ENCODE results near the gene RSPH4A.
"Not testable (repeated sequence)": the region's sequence is repeated elsewhere in the genome, so short reads cannot be mapped to it uniquely, and the experiment has no call there.

RSPH4A gene

DNA sequence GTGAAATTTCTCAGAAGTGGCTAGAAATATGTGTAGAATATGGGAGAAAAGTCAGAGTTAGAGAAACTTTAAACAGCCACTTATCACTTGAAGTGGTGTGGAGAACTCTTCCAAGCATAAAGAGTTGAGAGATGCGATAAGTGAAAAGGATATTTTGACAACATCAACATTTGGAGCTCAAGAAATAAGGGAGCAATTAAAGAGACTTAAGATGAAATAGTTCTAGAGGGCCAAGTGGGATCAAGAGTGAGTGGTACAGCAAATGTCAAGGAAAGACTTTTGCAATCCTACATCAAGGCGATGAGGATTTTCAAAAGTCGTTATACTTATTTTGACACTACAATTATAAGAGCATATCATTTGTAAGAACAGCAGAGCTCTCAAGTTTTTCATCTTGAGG lies 9.6 kb downstream of the RSPH4A start:
- no peak for DNase-seq (ENCODE audit: low read depth in 3 of 3)

DNA sequence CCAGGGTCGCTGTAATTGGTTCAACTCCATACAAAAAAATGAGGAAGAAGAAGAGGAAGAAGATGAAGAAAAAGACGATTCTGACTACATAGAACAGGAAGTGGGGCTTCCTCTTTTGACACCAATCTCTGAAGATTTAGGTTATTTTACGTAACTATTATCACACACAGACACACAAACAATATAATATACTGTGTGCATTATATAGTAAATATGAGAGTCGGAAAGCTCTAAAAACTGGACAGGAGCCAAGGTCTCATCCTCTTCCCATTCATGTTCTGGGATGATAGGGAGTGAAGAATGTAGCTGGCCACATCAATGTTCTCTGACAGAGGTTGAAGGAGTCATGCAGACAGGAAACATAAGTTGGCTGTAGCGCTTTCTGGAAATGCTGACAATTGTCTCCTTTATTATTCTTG lies 13.3 kb downstream of the RSPH4A start:
- no peak for DNase-seq (ENCODE audit: low read depth in 3 of 3)

DNA sequence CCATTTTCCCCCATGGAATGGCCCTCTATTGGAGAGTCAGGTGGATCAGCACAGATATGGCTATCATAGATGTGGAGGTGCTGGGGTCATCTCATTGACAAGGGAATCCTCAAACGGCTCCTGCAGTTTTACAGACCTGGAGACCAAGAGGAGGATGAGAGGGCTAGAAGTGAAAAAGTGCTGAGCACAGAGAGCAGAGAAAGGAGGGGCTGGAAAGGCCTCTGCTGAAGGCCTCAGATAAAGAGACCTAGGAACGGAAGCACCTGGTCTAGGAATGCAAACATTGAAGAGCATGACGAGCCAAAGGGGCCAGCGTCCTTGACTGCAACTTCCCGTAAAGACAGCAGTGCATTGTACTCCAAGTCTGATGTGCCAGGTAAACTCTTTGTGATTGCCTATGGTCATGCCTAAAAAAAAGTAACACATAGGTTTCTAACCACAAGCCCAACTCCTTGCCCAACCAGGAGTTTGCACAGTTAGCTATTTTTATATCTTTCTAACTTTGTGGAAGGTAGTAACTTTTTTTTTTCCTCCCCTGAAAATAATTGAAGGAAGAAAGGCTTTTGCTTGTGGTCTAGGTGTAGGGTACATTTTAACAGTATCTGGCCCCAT lies 15.2 kb downstream of the RSPH4A start:
- no peak for DNase-seq (ENCODE audit: low read depth in 3 of 3)

DNA sequence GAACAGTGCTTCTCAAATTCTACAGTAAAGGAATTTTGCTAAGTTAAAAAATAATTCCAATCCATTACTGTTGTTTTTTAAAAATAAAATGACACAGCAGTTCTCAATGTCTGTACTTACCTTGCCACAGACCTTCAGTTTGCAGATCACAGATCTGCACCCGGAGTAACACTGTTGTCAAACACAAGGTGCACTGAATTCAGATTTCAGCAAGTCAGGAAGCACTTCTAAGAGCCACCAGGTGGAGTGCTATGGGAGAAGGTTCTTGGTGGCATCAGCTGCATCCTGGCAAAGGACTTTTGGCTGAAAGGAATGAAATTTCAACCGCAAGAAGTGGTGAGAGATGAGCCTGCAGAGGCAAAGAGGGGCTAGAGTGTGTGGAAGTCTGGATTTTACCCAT lies 17.4 kb downstream of the RSPH4A start:
- no peak for DNase-seq (ENCODE audit: low read depth in 3 of 3)

DNA sequence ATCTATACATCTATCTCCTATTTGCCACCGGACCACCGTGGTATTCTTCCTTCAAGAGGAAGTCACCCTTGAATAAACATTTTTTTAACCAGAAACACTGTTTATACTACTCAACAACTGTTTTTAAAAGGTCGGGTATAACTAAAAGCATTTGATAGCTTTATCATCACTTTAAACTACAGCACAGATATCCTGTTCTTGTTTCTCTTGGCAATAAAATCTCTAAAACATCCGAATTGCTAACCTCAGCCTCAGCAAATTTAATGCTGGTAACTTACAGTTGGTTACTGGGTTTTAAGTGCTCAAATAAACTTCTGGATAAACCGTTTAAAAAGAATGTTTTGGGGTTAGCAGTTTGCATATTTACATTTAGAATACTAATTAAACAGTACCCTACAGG lies 31.9 kb downstream of the RSPH4A start:
- DNase-seq (ENCODE audit: low read depth in 3 of 3) = no peak

DNA sequence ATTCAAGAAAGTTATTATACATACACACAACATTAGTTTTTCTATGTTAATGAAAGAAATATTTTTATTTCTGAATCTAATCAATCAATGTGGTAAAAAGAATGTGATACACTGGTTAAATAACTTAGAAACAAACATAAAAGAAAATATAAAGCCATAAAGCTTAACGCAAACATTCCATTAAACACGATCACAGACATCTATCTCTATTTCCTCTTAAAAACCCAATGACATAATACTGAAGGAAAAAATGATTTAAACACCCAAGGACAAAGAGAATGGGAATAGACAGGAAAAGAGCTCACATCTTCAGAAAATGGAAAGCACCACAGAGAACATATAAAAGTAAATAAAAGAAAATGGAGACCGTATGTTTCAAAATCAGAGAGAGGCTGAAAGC lies 32.9 kb downstream of the RSPH4A start:
- DNase-seq (ENCODE audit: low read depth in 3 of 3) = no peak

DNA sequence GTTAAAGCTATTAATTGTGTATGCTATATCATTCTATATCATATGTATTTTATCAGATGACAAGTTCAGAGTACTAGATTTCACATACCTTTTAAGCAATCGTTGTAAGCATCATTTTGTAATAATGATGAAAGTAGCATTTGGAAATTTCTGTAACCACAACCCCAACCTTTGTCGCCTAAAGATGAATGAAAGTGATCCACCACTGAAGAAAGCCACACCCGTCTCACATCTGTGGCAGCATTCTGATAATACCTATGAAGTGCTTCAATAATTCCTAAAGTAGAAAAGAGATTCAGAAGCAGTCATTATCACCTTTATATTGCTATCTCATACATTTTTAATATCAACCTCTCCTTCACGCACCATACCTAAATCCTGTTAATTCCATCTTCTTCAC lies 35.6 kb downstream of the RSPH4A start:
- DNase-seq (ENCODE audit: low read depth in 3 of 3) = no peak

DNA sequence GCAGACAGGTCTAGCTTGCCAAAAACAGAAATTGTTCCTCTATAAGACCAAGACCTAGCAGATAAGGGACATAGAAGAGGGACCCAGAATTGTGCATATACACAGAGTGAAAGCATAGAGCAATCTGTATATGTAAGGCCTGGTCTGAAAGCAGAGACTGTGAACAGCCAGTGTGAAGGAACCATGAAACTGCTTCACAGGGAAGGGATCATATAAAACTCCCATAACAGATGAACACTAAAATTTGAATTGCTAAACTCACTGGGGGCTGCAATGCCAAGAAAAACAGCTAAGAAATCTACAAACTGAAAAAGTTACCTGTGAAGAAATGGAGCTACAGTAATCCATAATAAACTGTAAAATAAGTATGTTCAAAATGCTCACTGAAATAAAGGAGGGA lies 45.3 kb downstream of the RSPH4A start:
- DNase-seq (ENCODE audit: low read depth in 3 of 3) = no peak

DNA sequence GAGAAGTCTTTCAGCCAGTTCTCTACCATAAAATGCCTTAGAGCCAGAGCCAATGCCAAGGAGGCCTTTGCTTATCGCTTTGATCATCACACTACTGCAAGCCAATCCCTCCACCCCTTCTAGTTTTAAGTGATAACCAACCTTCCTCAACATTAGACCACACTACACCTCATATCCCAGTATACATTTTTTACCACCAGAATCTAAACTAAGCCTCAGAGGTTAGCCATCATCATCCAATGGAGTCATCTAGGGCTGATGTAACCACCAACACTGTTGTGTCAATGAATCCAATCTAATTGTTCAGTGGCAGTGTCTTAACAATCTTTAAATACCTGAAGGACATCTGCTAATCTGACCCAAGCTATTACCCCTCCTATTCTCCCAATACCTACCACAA lies 45.9 kb downstream of the RSPH4A start:
- DNase-seq (ENCODE audit: low read depth in 3 of 3) = no peak

DNA sequence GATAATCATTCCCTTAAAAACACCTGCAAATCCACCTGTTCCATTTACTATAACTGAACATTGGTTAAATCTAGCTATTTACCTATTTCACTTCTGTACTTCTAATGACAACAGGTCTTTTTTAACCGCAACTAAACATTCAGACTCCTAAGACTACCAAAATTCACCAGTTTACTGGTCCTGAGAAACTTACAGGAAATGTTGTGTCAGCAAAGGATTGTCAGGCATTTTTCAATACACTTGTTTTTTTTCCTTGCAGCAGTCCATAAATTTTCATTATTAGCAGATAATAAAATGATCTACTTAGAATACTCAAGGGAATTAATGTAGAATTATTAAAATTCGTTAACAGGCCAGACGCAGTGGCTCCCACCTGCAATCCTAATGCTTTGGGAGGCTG lies 47.0 kb downstream of the RSPH4A start:
- no peak for DNase-seq (ENCODE audit: low read depth in 3 of 3)

DNA sequence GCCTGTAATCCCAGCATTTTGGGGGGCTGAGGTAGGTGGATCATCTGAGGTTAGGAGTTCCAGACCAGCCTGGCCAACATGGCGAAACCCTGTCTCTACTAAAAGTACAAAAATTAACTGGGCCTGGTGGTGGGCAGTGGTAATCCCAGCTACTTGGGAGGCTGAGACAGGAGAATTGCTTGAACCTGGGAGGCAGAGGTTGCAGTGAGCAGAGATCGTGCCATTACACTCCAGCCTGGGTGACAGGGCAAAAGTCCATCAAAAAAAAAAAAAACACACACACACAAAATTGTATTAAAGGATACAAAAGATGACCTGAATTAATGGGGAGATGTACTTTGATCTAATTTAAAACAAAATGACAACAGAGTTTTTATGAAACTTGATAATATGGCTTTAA lies 47.9 kb downstream of the RSPH4A start:
- not testable (repeated sequence) for DNase-seq (ENCODE audit: low read depth in 3 of 3)

DNA sequence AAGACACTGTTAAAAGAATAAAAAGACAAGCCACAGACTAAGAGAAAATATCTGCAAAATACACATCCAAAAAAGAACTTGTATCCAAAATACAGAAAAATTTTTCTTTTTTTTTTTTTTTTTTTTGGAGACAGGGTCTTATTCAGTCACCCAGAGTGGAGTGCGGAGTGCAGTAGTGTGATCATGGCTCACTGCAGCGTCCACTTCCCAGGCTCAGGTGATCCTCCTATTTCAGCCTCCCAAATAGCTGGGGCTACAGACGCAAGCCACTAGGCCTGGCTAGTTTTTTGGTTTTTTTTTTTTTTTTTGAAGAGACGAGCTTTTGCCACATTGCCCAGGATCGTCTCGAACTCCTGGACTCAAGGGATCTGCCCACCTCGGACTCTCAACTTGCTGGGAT lies 49.2 kb downstream of the RSPH4A start:
- DNase-seq (ENCODE audit: low read depth in 3 of 3) = no peak

DNA sequence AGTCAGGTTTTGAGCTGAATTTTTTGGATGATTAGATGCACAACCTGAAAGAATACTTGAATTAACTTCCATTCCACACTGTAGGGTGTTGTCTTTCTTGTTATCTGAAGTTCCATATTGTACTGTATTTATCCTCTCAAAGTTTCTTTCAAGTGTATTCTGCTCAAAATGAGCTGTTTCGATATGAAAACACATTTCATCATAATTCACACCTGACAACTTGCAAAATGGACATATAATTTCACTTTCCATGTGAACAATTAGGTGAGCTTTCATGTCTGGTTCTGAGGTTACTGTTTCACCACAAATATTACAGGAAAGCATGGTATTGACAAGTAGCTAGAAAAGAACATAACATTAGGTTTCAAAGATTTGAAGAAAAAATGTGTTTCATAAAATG lies 50.6 kb downstream of the RSPH4A start:
- no peak for DNase-seq (ENCODE audit: low read depth in 3 of 3)

DNA sequence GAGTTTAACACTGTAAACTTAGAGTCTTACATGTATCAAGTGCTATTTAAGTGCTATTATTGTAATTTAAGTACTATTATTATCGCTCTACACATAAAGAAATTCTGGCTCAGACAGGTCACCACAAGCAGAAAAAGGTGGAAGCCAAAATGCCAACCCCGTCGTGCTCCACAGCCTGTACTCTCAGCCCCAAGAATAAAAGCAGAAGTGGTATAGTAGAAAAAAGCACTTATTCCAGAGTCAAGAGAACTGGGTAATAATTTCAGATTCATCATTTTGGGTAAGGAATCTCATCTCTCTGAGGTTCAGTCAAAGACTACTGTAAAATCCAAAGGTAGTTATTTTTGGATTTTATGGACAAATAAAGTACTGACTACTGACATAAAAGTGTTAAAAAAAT lies 51.3 kb downstream of the RSPH4A start:
- no peak for DNase-seq (ENCODE audit: low read depth in 3 of 3)

DNA sequence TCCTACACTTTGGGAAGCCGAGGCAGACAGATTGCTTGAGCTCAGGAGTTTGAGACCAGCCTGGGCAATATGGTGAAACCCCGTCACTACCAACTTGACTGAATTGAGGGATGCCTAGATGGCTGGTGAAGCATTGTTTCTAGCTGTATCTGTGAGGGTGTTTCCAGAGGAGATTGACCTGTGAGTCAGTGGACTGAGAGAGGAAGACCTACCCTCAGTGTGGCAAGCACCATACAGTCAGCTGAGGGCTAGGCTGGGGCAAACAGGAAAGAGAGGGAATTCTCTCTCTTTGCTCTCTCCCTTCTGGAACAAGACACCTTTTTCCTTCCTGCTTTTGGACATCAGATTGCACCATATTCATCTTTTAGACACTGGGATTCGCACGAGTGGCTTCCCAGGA lies 56.0 kb downstream of the RSPH4A start:
- no peak for DNase-seq (ENCODE audit: low read depth in 3 of 3)

DNA sequence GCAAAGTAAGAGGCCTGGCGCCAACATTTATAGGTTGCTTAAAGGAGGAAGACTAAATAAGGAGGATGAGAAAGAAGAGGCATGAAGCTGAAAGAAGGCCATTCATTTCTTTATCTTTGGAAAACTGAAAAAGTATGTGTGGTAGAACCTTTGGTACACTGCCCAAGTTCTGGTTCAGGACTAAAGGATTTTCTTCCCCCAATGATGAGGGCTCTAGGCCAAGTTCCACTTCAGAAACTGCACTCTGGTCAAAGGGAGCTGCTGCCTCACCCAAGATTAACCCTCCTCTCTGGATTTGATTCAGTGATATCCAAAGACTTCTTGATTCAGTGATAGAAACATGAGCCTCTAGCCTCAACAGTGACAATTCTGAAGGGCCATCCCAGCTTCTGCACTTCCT lies 59.7 kb downstream of the RSPH4A start:
- DNase-seq (ENCODE audit: low read depth in 3 of 3) = no peak

DNA sequence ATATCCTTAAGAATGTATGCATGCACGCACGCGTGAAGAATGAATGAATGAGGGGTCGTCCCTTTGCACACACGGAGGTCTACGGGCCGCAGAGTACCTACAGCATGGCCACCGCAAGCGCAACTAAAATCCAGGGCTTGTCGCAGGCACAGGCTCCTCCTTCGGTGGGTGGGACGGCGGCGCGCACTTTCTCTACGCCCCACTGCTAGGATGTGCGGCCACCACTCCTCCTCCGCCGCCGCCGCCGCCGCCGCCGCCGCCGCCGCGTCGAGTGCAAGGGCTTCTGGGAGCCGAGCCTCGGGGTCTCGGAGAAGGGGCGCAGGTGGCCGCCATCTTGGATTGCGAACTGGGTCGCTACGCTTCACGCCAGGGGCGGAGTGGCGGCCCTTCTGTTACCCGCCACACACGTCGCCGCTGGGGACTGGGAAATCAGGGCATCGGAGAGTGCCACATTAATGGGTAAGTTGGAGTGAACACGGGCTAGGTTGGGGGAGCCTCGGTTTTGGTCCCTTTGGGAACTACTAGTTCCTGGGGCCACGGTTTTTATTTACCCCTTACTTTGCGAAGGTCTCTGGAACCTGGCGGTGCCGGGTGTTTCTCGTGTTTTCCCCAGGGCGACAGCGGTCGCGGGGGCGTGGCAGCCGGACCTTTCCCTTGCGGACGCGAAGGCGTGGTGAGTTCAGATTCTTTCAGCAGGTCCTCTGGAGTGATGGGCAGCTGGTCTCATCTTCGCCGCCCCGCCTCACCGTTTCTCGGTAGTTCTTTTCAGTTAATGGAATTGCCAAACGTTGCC lies 64.8 kb downstream of the RSPH4A start, which contains the start of gene KPNA5:
KPNA5 (plus strand) TSS at position 332 of the 793 bp plus-strand sequence; CDS start at position 456, 124 bp downstream.
- DNase-seq (ENCODE audit: low read depth in 3 of 3) = peak; percentile 81 to 87 (median 87)

DNA sequence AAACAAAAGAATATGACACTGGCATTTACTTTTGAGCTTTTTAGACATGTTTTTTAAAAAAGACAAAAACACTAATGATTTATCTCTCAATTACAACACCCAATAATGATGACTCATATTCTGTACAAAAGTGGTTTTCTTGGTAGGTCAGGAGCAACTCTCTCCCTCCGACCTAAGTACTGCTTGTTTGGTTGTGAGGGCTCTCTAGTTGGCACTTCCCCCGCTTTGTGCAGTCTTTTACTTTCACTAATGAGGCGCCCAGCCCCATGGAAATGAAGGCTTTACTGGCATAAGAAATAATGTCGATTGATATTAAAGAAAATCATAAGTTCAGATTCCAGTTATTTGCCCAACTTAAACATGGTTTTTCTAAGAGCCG lies 66.0 kb downstream of the RSPH4A start:
- no peak for DNase-seq (ENCODE audit: low read depth in 3 of 3)
